ENCODE data around the gene ANXA2R.
A peak's percentile ranks its signal among the peaks of the same experiment; 100 is the strongest.

The ANXA2R gene

DNA sequence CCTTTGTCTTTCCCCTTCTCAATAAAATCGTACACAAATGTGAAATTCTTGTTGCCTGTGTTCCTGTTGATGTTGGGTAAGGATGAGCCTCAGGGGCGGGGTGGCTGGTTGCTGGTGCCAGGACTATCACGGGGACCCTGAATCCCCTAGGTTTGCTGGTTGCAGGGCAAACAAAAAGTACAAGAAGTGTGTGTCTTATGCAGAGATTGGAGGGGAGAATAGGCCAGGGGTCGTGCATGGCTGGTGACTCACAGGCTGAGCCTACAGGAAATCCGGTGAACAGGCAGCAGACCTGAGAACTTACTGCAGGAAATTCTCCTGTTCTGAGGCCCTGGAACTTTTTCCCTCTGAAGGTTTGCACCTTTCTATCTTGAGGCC lies 5.5 kb downstream of the ANXA2R start (continued):
- TF ChIP-seq, protein P1, sequence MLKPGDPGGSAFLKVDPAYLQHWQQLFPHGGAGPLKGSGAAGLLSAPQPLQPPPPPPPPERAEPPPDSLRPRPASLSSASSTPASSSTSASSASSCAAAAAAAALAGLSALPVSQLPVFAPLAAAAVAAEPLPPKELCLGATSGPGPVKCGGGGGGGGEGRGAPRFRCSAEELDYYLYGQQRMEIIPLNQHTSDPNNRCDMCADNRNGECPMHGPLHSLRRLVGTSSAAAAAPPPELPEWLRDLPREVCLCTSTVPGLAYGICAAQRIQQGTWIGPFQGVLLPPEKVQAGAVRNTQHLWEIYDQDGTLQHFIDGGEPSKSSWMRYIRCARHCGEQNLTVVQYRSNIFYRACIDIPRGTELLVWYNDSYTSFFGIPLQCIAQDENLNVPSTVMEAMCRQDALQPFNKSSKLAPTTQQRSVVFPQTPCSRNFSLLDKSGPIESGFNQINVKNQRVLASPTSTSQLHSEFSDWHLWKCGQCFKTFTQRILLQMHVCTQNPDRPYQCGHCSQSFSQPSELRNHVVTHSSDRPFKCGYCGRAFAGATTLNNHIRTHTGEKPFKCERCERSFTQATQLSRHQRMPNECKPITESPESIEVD (tag by site-specific recombination; IDR thresholded peaks at IDR 0.05), result no peak
- no peak for TF ChIP-seq ZNF221 (tag by site-specific recombination; IDR thresholded peaks at IDR 0.05; ENCODE audit: borderline replicate concordance)
- TF ChIP-seq ZNF157 (tag by site-specific recombination; IDR thresholded peaks at IDR 0.05), result no peak
- no peak for TF ChIP-seq SP7 (tag by site-specific recombination; IDR thresholded peaks at IDR 0.05)
- TF ChIP-seq HOXA7 (CRISPR knock-in tag; IDR thresholded peaks at IDR 0.05; ENCODE audit: borderline replicate concordance), result no peak

DNA sequence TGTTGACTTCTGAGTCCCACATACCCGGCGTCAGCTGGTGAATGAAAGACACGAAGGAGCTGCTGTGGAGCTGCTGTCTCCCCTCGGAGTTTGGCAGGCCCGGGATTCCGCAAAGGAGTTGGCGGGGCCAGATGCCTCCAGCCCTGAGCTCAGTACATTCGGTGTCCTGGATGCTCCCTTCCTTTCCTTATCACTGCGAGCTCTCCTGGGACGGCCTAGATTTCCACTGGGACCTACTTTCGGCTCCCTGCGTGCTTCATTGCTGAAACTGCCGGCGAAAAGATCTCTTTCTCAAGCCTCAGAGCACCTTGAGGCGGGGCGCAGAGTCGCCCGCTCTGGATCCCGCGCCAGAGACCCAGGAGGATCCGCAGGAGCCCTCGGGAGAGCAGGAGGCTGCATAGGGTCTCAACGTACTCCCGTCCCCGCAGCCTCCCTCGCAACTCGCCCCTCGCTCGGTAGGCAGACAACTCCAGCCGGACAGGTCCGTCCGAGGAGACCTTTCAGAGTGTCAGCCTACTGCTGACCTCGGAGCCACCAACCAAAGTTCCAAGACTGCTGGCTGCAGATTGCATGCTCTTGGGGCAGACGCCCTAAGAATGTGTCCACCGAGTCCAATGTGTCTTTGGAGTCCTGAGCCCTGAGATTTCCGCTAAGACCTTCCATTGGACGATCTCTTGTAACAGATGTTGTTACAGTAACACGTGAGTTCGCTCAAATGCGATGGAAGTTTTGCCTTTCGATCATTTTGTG lies 6.1 kb downstream of the ANXA2R start:
- Histone ChIP-seq H3K36me3 (ENCODE audit: control insufficient read depth in 2 of 2, insufficient read depth in 1 of 2, low read length in 2 of 2) (no peaks in the 10 kb centered on the region), H3K4me3 (ENCODE audit: low read depth, low read length) (no peak overlapping the region), H3K27ac (ENCODE audit: extremely low read depth, low read depth, low read length) (no peak overlapping the region), H3K4me1 (ENCODE audit: control insufficient read depth, insufficient read depth, low read length) (no peaks in the 10 kb centered on the region), H3K9me3 (ENCODE audit: control insufficient read depth, insufficient read depth, low read depth, low read length) (no peaks in the 10 kb centered on the region)
- POLR2A ChIA-PET, result interaction anchor here (0.6 kb wide), 1 partner anchor 15 kb away, joined by 5 read pairs; no protein-coding TSS in a partner anchor
- TF ChIP-seq ZNF514 (tag by site-specific recombination; IDR thresholded peaks at IDR 0.05) (no peak), ZNF433 (tag by site-specific recombination; IDR thresholded peaks at IDR 0.05; ENCODE audit: low read depth) (no peak), ZNF792 (tag by site-specific recombination; IDR thresholded peaks at IDR 0.05) (no peak), ZXDB (tag by site-specific recombination; IDR thresholded peaks at IDR 0.05) (no peak)
- TF ChIP-seq, protein P2, sequence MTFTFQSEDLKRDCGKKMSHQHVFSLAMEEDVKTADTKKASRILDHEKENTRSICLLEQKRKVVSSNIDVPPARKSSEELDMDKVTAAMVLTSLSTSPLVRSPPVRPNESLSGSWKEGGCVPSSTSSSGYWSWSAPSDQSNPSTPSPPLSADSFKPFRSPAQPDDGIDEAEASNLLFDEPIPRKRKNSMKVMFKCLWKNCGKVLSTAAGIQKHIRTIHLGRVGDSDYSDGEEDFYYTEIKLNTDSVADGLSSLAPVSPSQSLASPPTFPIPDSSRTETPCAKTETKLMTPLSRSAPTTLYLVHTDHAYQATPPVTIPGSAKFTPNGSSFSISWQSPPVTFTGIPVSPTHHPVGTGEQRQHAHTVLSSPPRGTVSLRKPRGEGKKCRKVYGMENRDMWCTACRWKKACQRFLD (tag by site-specific recombination; IDR thresholded peaks at IDR 0.05), result no peak
- TF ChIP-seq, protein P3, sequence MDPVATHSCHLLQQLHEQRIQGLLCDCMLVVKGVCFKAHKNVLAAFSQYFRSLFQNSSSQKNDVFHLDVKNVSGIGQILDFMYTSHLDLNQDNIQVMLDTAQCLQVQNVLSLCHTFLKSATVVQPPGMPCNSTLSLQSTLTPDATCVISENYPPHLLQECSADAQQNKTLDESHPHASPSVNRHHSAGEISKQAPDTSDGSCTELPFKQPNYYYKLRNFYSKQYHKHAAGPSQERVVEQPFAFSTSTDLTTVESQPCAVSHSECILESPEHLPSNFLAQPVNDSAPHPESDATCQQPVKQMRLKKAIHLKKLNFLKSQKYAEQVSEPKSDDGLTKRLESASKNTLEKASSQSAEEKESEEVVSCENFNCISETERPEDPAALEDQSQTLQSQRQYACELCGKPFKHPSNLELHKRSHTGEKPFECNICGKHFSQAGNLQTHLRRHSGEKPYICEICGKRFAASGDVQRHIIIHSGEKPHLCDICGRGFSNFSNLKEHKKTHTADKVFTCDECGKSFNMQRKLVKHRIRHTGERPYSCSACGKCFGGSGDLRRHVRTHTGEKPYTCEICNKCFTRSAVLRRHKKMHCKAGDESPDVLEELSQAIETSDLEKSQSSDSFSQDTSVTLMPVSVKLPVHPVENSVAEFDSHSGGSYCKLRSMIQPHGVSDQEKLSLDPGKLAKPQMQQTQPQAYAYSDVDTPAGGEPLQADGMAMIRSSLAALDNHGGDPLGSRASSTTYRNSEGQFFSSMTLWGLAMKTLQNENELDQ (tag by site-specific recombination; IDR thresholded peaks at IDR 0.05; ENCODE audit: low read depth), result no peak
- CTCF ChIA-PET, result no interaction called here

DNA sequence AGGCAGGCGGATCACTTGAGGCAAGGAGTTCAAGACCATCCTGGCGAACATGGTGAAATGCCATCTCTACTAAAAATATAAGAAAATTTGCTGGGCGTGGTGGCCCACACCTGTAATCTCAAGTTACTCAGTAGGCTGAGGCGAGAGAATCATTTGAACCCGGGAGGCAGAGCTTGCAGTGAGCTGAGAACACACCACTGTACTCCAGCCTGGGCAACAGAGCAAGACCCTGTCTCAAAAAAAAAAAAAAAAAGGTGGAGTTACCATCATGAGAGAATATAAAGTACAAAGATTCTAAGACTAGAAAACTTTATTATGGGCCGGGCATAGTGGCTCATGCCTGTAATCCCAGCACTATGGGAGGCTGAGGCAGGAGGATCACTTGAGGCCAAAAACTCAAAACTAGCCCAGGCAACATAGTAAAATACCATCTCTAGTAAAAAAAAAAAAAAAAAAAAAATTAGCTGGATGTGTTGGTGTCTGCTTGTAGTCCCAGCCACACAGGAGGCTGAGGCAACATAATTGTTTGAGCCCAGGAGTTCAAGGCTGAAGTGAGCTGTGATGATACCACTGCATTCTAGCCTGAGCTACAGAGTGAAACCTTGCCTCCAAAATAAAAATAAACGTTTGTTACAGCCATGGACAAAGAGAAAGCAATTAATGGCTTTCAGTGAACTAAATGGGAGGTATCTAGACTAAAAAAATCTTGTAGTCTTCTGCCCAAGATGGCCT lies 12.9 kb downstream of the ANXA2R start:
- H3K9me3 ChIP-seq (ENCODE audit: control insufficient read depth, insufficient read depth, low read depth, low read length), result no peaks in the 10 kb centered on the region
- TF ChIP-seq, protein P1 (tag by site-specific recombination; IDR thresholded peaks at IDR 0.05), result no peak
- peak; percentile 70; the same call in 1 of the 2 replicates for TF ChIP-seq ZNF121 (tag by site-specific recombination; IDR thresholded peaks at IDR 0.05)
- TF ChIP-seq ZNF16 (tag by site-specific recombination; IDR thresholded peaks at IDR 0.05; ENCODE audit: low read depth), result no peak
- TF ChIP-seq, protein P4, sequence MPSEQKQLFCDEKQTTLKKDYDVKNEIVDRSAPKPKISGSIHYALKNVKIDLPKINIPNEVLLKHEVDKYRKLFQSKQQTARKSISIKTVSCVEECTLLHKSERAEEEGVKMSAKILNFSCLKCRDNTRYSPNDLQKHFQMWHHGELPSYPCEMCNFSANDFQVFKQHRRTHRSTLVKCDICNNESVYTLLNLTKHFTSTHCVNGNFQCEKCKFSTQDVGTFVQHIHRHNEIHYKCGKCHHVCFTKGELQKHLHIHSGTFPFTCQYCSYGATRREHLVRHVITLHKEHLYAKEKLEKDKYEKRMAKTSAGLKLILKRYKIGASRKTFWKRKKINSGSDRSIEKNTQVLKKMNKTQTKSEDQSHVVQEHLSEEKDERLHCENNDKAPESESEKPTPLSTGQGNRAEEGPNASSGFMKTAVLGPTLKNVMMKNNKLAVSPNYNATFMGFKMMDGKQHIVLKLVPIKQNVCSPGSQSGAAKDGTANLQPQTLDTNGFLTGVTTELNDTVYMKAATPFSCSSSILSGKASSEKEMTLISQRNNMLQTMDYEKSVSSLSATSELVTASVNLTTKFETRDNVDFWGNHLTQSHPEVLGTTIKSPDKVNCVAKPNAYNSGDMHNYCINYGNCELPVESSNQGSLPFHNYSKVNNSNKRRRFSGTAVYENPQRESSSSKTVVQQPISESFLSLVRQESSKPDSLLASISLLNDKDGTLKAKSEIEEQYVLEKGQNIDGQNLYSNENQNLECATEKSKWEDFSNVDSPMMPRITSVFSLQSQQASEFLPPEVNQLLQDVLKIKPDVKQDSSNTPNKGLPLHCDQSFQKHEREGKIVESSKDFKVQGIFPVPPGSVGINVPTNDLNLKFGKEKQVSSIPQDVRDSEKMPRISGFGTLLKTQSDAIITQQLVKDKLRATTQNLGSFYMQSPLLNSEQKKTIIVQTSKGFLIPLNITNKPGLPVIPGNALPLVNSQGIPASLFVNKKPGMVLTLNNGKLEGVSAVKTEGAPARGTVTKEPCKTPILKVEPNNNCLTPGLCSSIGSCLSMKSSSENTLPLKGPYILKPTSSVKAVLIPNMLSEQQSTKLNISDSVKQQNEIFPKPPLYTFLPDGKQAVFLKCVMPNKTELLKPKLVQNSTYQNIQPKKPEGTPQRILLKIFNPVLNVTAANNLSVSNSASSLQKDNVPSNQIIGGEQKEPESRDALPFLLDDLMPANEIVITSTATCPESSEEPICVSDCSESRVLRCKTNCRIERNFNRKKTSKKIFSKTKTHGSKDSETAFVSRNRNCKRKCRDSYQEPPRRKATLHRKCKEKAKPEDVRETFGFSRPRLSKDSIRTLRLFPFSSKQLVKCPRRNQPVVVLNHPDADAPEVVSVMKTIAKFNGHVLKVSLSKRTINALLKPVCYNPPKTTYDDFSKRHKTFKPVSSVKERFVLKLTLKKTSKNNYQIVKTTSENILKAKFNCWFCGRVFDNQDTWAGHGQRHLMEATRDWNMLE (tag by site-specific recombination; conservative IDR thresholded peaks at IDR 0.05; ENCODE audit: low read depth), result no peak
- no peak overlapping the region for H3K27ac ChIP-seq (ENCODE audit: extremely low read depth, low read depth, low read length)
- no peak overlapping the region for H3K4me3 ChIP-seq (ENCODE audit: low read depth, low read length)
- ChIA-PET POLR2A (interaction anchor here (0.7 kb wide), 2 partner anchors 39 to 215 kb away, joined by 4 to 6 read pairs; no protein-coding TSS in a partner anchor), CTCF (interaction anchor here (0.6 to 1.3 kb wide), 8 partner anchors 11 to 138 kb away, joined by 3 to 6 read pairs (median 4); no protein-coding TSS in a partner anchor)
- H3K36me3 ChIP-seq (ENCODE audit: control insufficient read depth in 2 of 2, insufficient read depth in 1 of 2, low read length in 2 of 2), result no peaks in the 10 kb centered on the region; a peak in 1 of 3 replicates
- H3K4me1 ChIP-seq (ENCODE audit: control insufficient read depth, insufficient read depth, low read length), result no peaks in the 10 kb centered on the region

Data from HEK293 (cell line).